GM06990 (cell line): ENCODE measurements around the gene RASGEF1C.

Source experiments
- DNase-seq: peaks from one replicate; pipeline ENCODE4 v3.0.0-alpha.2; 2011; ENCODE audit not compliant: insufficient read length; ENCODE audit errors: extremely low read depth
- H3K27me3 ChIP-seq: replicated peaks from 2 replicates; pipeline ENCODE4 v1.6.0; 2011; ENCODE audit warnings: low read length; ENCODE audit not compliant: control insufficient read depth, insufficient read depth
- H3K36me3 ChIP-seq: 2 replicates; pipeline ENCODE4 v1.5.1; 2011; ENCODE audit warnings: low read length; ENCODE audit not compliant: control insufficient read depth, insufficient read depth
- H3K4me3 ChIP-seq: replicated peaks from 2 replicates; pipeline ENCODE4 v1.5.1; 2011; ENCODE audit warnings: low read depth, mild to moderate bottlenecking, control low read depth, low read length
- CTCF ChIP-seq: IDR thresholded peaks from 2 replicates; pipeline ENCODE4 v1.5.1; 2011; ENCODE audit warnings: low read length, control low read depth, mild to moderate bottlenecking, inconsistent platforms; ENCODE audit not compliant: insufficient read depth, poor library complexity, severe bottlenecking

RASGEF1C gene

GRCh38 chr5:180105827-180106312 is 103.1 kb downstream of the RASGEF1C start:
- Histone ChIP-seq H3K4me3 (no peak overlapping the region), H3K27me3 (no peaks in the 10 kb centered on the region), H3K36me3 (no peaks in the 10 kb centered on the region)
- DNase-seq: no peak
- TF ChIP-seq CTCF: no peak

- TF ChIP-seq CTCF: no peak
- no peaks in the 10 kb centered on the region for H3K36me3 ChIP-seq
- no peak for DNase-seq
- H3K27me3 ChIP-seq: no peaks in the 10 kb centered on the region
- H3K4me3 ChIP-seq: no peak overlapping the region
Measured at GRCh38 chr5:180104168-180104530, 104.9 kb downstream of the RASGEF1C start.

GRCh38 chr5:180103487-180104167 is 105.4 kb downstream of the RASGEF1C start:
- Histone ChIP-seq H3K4me3 (no peak overlapping the region), H3K36me3 (no peaks in the 10 kb centered on the region), H3K27me3 (no peaks in the 10 kb centered on the region)
- no peak for TF ChIP-seq CTCF
- DNase-seq: no peak

GRCh38 chr5:180102636-180103035 is 106.4 kb downstream of the RASGEF1C start:
- no peaks in the 10 kb centered on the region for H3K36me3 ChIP-seq
- no peaks in the 10 kb centered on the region for H3K27me3 ChIP-seq
- H3K4me3 ChIP-seq: no peak overlapping the region
- no peak for TF ChIP-seq CTCF
- DNase-seq: no peak

- Histone ChIP-seq H3K36me3 (no peaks in the 10 kb centered on the region), H3K4me3 (no peak overlapping the region), H3K27me3 (no peaks in the 10 kb centered on the region)
- no peak for TF ChIP-seq CTCF
- DNase-seq: no peak
Measured at GRCh38 chr5:180101451-180102105, 107.4 kb downstream of the RASGEF1C start.
